ENCODE data around the gene TSPAN2. TPM values are rescaled to one million over a fixed set of nuclear protein-coding genes. Genes with fewer than 3 reads are reported as not detected.

The TSPAN2 gene
- polyA plus RNA-seq, 2 of the 4 experiments (the other 2 are of a cell fraction) = 1.7 to 2.7 TPM

GRCh38 chr1:115118611-115119010 lies 29.3 kb upstream of the TSPAN2 start:
- CTCF ChIA-PET = interaction anchor here (1.0 kb wide), 1 partner anchor 646 kb away, joined by 3 read pairs; no protein-coding TSS in a partner anchor
- Histone ChIP-seq H3K4me1 (0 out of 3 replicates have a peak, but pooled peaks cover 4% of the 10 kb centered on the region), H3K4me2 (no peak overlapping the region), H3K4me3 (no peak overlapping the region), H3K9me3 (peaks cover 9% of the 10 kb centered on the region), H3K27ac (no peak overlapping the region)
- WGBS (ENCODE audit: missing lambda C conversion rate) = 75% methylated on average over 4 of the region's 4 CpGs
- TF ChIP-seq HOXB13 (CRISPR knock-in tag; IDR thresholded peaks at IDR 0.05; ENCODE audit: low read depth) = no peak
- no peak for TF ChIP-seq HEYL (CRISPR knock-in tag; IDR thresholded peaks at IDR 0.05)
- no peak for TF ChIP-seq POLR2AphosphoS2 (conservative IDR thresholded peaks at IDR 0.05; ENCODE audit: low read length)
- TF ChIP-seq RCOR1 (IDR thresholded peaks at IDR 0.05; ENCODE audit: low read depth, low read length) = no peak
- TF ChIP-seq TP53 (CRISPR knock-in tag; IDR thresholded peaks at IDR 0.05) = no peak
- TF ChIP-seq GATA3 (IDR thresholded peaks at IDR 0.05; ENCODE audit: borderline replicate concordance) = no peak
- no peak for TF ChIP-seq ZNF302 (CRISPR knock-in tag; IDR thresholded peaks at IDR 0.05)
- TF ChIP-seq, protein P1, sequence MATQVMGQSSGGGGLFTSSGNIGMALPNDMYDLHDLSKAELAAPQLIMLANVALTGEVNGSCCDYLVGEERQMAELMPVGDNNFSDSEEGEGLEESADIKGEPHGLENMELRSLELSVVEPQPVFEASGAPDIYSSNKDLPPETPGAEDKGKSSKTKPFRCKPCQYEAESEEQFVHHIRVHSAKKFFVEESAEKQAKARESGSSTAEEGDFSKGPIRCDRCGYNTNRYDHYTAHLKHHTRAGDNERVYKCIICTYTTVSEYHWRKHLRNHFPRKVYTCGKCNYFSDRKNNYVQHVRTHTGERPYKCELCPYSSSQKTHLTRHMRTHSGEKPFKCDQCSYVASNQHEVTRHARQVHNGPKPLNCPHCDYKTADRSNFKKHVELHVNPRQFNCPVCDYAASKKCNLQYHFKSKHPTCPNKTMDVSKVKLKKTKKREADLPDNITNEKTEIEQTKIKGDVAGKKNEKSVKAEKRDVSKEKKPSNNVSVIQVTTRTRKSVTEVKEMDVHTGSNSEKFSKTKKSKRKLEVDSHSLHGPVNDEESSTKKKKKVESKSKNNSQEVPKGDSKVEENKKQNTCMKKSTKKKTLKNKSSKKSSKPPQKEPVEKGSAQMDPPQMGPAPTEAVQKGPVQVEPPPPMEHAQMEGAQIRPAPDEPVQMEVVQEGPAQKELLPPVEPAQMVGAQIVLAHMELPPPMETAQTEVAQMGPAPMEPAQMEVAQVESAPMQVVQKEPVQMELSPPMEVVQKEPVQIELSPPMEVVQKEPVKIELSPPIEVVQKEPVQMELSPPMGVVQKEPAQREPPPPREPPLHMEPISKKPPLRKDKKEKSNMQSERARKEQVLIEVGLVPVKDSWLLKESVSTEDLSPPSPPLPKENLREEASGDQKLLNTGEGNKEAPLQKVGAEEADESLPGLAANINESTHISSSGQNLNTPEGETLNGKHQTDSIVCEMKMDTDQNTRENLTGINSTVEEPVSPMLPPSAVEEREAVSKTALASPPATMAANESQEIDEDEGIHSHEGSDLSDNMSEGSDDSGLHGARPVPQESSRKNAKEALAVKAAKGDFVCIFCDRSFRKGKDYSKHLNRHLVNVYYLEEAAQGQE (IDR thresholded peaks at IDR 0.05) = no peak
- no peak for TF ChIP-seq SMC3 (IDR thresholded peaks at IDR 0.05)
- no peak for TF ChIP-seq CHD4 (IDR thresholded peaks at IDR 0.05; ENCODE audit: borderline replicate concordance)
- POLR2A ChIA-PET = no interaction called here
- FAIRE-seq (no peak), ATAC-seq (no peak), DNase-seq (ENCODE audit: low read depth in 1 of 2, low spot score in 1 of 2) (no peak)

- H3K27ac ChIP-seq = no peak overlapping the region
- ChIA-PET POLR2A (no interaction called here), CTCF (interaction anchor here (1.0 kb wide), 1 partner anchor 647 kb away, joined by 3 read pairs; no protein-coding TSS in a partner anchor)
- no peak for DNase-seq (ENCODE audit: low read depth in 1 of 2, low spot score in 1 of 2)
- H3K4me2 ChIP-seq = no peak overlapping the region
- TF ChIP-seq, protein P1 (IDR thresholded peaks at IDR 0.05) = no peak
- TF ChIP-seq E2F6 (IDR thresholded peaks at IDR 0.05; ENCODE audit: borderline replicate concordance, low read depth) (no peak), RFX5 (IDR thresholded peaks at IDR 0.05) (no peak), ZSCAN20 (CRISPR knock-in tag; IDR thresholded peaks at IDR 0.05) (no peak), FOSL2 (IDR thresholded peaks at IDR 0.05) (no peak), FOSL2 (CRISPR knock-in tag; IDR thresholded peaks at IDR 0.05) (no peak), NFE2L2 (conservative IDR thresholded peaks at IDR 0.05; ENCODE audit: low read length) (no peak), HDAC2 (IDR thresholded peaks at IDR 0.05) (no peak), CEBPB (IDR thresholded peaks at IDR 0.05) (no peak), SMC3 (IDR thresholded peaks at IDR 0.05) (no peak), RNF2 (IDR thresholded peaks at IDR 0.05; ENCODE audit: borderline replicate concordance, low read depth) (no peak)
- 0 out of 3 replicates have a peak, but pooled peaks cover 4% of the 10 kb centered on the region for H3K4me1 ChIP-seq
- H3K9me3 ChIP-seq = peaks cover 7% of the 10 kb centered on the region; the same call in 2 of the 3 replicates
- FAIRE-seq = no peak
- ATAC-seq = no peak
- no peak overlapping the region for H3K4me3 ChIP-seq
Measured at GRCh38 chr1:115118086-115118485, 28.8 kb upstream of the TSPAN2 start.
